ENCODE data around the gene RSPO3. TPM values are rescaled to one million over a fixed set of nuclear protein-coding genes. Genes with fewer than 3 reads are reported as not detected.

The RSPO3 gene
- total and polyA plus RNA-seq, 2 of the 13 experiments (the other 11 are each of a cell fraction or from before 2014, with no cell fraction given) = not detected

GRCh38 chr6:127221201-127221600, 102.7 kb downstream of the RSPO3 start:
- no peak for DNase-seq (ENCODE audit: low spot score)
- H3K4me2 ChIP-seq (ENCODE audit: low read depth, low read length) = no peak overlapping the region
- H3K27me3 ChIP-seq (ENCODE audit: control insufficient read depth in 1 of 2, insufficient read depth in 2 of 2, low read length in 2 of 2) = no peaks in the 10 kb centered on the region
- WGBS (ENCODE audit: low lambda C conversion rate) = 37% methylated on average over 4 of the region's 4 CpGs
- H3K79me2 ChIP-seq (ENCODE audit: insufficient read depth, low read length) = no peaks in the 10 kb centered on the region
- intact Hi-C loops (cut with micrococcal nuclease; ENCODE audit: unreplicated experiment) = no loop called here
- H3K9ac ChIP-seq (ENCODE audit: insufficient read depth, low read depth, low read length) = no peak overlapping the region
- no peak overlapping the region for H2AFZ ChIP-seq (ENCODE audit: low read length)
- BruUV-seq (replicated peaks) = no TSS peak
- peaks cover 12% of the 10 kb centered on the region for H3K4me1 ChIP-seq (ENCODE audit: insufficient read depth, low read length)
- in situ Hi-C loops (cut with HindIII; ENCODE audit: extremely low pct_ligation_motif_present, low pct_unique_long_range_greater_than_20kb) = no loop called here
- H3K4me3 ChIP-seq (replicated peaks in 1 of 3; ENCODE audit: insufficient read depth in 1 of 3, low read depth in 2 of 3, low read length in 3 of 3) = no peak overlapping the region
- no peak overlapping the region for H3K27ac ChIP-seq (ENCODE audit: extremely low read length, insufficient read depth, low read length)
- ATAC-seq = no peak
- no peaks in the 10 kb centered on the region for H3K36me3 ChIP-seq (replicated peaks in 1 of 2; ENCODE audit: control insufficient read depth in 1 of 2, insufficient read depth in 2 of 2, low read length in 2 of 2)
- ChIA-PET CTCF (ENCODE audit: low intra/inter-chr PET ratio, low total read pairs) (no interaction called here), POLR2A (no interaction called here)
- H3K9me3 ChIP-seq (ENCODE audit: low read length) = no peaks in the 10 kb centered on the region
- H4K20me1 ChIP-seq (ENCODE audit: insufficient read depth, low read length) = no peaks in the 10 kb centered on the region
- FAIRE-seq = no peak
- no peak for TF ChIP-seq ZBTB7A (CRISPR knock-in tag; IDR thresholded peaks at IDR 0.05)
- TF ChIP-seq ZFY (CRISPR knock-in tag; IDR thresholded peaks at IDR 0.05) = no peak
- no peak for TF ChIP-seq ZMYM4 (CRISPR knock-in tag; IDR thresholded peaks at IDR 0.05)
- TF ChIP-seq ZNF580 (CRISPR knock-in tag; IDR thresholded peaks at IDR 0.05; ENCODE audit: borderline replicate concordance, low read depth) = no peak
- TF ChIP-seq GABPA (IDR thresholded peaks at IDR 0.05; ENCODE audit: low read depth, low read length) = no peak
- TF ChIP-seq GABPA (CRISPR knock-in tag; IDR thresholded peaks at IDR 0.05; ENCODE audit: low read depth) = no peak
- no peak for TF ChIP-seq ZNF350 (CRISPR knock-in tag; IDR thresholded peaks at IDR 0.05; ENCODE audit: borderline replicate concordance, low read depth)
- no peak for TF ChIP-seq TEAD2 (CRISPR knock-in tag; IDR thresholded peaks at IDR 0.05)
- TF ChIP-seq WIZ (CRISPR knock-in tag; IDR thresholded peaks at IDR 0.05) = no peak
- TF ChIP-seq ZNF609 (CRISPR knock-in tag; IDR thresholded peaks at IDR 0.05; ENCODE audit: borderline replicate concordance) = no peak
- TF ChIP-seq CSRNP2 (CRISPR knock-in tag; conservative IDR thresholded peaks at IDR 0.05; ENCODE audit: low read depth) = no peak
- TF ChIP-seq FOXA3 (CRISPR knock-in tag; IDR thresholded peaks at IDR 0.05) = no peak
- TF ChIP-seq ZNF746 (CRISPR knock-in tag; IDR thresholded peaks at IDR 0.05) = no peak
- TF ChIP-seq TFAP4 (IDR thresholded peaks at IDR 0.05; ENCODE audit: borderline replicate concordance, low read depth) = no peak
- TF ChIP-seq ZSCAN20 (CRISPR knock-in tag; IDR thresholded peaks at IDR 0.05; ENCODE audit: borderline replicate concordance) = no peak
- no peak for TF ChIP-seq ZNF878 (CRISPR knock-in tag; IDR thresholded peaks at IDR 0.05)
- no peak for TF ChIP-seq NPAS2 (CRISPR knock-in tag; IDR thresholded peaks at IDR 0.05; ENCODE audit: borderline replicate concordance)
- no peak for TF ChIP-seq ZBTB25 (CRISPR knock-in tag; IDR thresholded peaks at IDR 0.05)

All from HepG2 (cell line).